WERI-Rb-1 (cell line): Measurements from ENCODE around the gene RASSF4.

ENCODE experiments used
- DNase-seq: peaks from one replicate; pipeline ENCODE4 v3.0.0-alpha.2; 2020
- H3K27ac ChIP-seq: fragments of 250-450 bp; sonication (Bioruptor Pico); 2 replicates; pipeline ENCODE4 v1.5.1; 2020; ENCODE audit warnings: mild to moderate bottlenecking, moderate library complexity
- H3K27me3 ChIP-seq: fragments of 250-450 bp; sonication (Bioruptor Pico); 2 replicates; pipeline ENCODE4 v1.5.1; 2021; ENCODE audit warnings: mild to moderate bottlenecking, low read depth, moderate library complexity; ENCODE audit not compliant: insufficient read depth, severe bottlenecking
- H3K36me3 ChIP-seq: fragments of 250-450 bp; sonication (Bioruptor Pico); 2 replicates; pipeline ENCODE4 v1.5.1; 2020; ENCODE audit warnings: mild to moderate bottlenecking, moderate library complexity
- H3K4me3 ChIP-seq: 2 replicates; pipeline ENCODE4 v1.5.1; 2011; ENCODE audit warnings: low read depth, mild to moderate bottlenecking, control low read depth, low read length
- H3K9me3 ChIP-seq: fragments of 250-450 bp; sonication (Bioruptor Pico); 2 replicates; pipeline ENCODE4 v1.5.1; 2021; ENCODE audit warnings: mild to moderate bottlenecking, moderate library complexity; ENCODE audit not compliant: severe bottlenecking
- TF ChIP-seq, protein P1 (sequence below): IDR thresholded peaks from 2 replicates; pipeline ENCODE4 v1.5.1; 2011; ENCODE audit warnings: low read depth, mild to moderate bottlenecking, control low read depth, inconsistent platforms, low read length

Gene RASSF4

DNA sequence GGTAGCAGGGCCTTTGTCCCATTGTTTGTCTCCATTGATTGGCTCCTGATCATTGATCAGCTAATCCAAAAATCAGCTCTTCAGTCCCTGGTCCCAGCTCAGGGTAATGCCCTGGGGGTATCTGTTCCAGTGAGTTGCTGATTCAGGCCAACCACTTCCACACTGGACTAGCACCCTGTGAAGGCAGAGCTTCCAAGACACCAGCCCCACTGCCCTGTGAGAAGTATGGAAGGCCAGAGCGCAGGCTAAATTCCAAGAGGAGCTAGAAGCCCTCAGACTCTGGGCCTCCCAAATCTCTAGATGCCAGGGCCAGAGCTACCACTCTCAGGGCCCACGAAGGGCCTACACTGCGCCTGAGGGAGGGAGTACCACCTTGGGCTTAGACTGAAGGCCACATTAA is 38.1 kb upstream of the RASSF4 start:
- Histone ChIP-seq H3K4me3 (no peak overlapping the region), H3K27me3 (no peaks in the 10 kb centered on the region), H3K27ac (no peak overlapping the region), H3K9me3 (no peaks in the 10 kb centered on the region), H3K36me3 (no peaks in the 10 kb centered on the region)
- TF ChIP-seq, protein P1, sequence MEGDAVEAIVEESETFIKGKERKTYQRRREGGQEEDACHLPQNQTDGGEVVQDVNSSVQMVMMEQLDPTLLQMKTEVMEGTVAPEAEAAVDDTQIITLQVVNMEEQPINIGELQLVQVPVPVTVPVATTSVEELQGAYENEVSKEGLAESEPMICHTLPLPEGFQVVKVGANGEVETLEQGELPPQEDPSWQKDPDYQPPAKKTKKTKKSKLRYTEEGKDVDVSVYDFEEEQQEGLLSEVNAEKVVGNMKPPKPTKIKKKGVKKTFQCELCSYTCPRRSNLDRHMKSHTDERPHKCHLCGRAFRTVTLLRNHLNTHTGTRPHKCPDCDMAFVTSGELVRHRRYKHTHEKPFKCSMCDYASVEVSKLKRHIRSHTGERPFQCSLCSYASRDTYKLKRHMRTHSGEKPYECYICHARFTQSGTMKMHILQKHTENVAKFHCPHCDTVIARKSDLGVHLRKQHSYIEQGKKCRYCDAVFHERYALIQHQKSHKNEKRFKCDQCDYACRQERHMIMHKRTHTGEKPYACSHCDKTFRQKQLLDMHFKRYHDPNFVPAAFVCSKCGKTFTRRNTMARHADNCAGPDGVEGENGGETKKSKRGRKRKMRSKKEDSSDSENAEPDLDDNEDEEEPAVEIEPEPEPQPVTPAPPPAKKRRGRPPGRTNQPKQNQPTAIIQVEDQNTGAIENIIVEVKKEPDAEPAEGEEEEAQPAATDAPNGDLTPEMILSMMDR = no peak
- no peak for DNase-seq

DNA sequence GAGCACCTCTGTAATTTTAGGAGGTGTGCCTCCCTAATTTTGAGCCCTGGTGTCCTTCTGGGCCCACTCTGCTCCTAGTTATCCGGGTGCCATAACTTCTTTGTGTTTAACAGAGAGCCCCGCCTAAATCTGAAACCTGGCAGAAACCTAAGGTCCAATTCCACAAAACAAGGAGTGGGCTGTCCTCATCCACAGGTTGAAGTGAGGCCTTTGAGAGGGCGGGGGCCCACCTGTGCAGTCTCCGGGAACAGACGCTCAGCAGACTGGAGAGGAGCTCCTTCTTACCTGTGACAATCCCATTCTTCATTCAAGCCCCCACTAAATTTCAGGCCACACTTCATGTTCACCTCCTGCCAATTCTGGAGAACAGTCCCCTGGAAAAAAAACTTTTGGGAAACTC is 37.6 kb upstream of the RASSF4 start:
- TF ChIP-seq, protein P1 = no peak
- no peaks in the 10 kb centered on the region for H3K27me3 ChIP-seq
- H3K36me3 ChIP-seq = no peaks in the 10 kb centered on the region
- no peak overlapping the region for H3K27ac ChIP-seq
- no peak for DNase-seq
- no peaks in the 10 kb centered on the region for H3K9me3 ChIP-seq
- H3K4me3 ChIP-seq = no peak overlapping the region

DNA sequence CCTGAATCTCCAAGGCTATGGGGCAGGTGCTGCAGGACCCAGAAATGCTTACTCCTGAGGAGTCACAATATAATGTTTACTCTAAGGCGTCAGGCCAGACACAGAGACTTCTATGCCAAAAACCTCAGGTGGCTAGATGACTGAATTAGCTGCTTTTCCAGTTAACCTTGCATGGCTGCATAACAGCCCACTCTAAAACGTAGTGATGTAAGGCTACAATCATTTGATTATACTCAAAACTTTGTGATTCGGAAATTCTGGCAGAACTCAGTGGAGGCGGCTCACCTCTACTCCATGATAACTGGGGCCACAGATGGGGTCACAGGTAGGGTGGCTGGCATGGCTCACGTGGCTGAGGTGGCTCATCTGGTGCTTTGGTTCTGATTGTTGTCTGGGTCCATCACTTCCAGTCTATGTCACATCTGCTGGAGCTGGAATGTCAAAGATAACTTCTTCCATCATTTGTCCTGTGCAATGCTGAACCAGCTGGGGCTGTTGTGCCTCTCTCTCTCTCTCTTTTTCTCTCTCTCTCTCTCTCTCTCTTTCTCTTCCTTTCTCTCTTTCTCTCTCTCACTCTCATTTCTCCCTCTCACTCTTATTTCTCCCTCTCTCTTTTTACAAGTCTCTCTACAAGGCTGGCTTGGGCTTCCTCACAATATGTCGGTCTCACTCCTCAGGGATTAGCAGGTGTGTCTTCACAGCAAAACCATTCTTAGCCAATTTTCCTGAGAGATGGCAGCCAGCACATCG is 36.6 kb upstream of the RASSF4 start:
- H3K36me3 ChIP-seq = no peaks in the 10 kb centered on the region
- no peaks in the 10 kb centered on the region for H3K9me3 ChIP-seq
- no peak for DNase-seq
- TF ChIP-seq, protein P1 = no peak
- H3K27me3 ChIP-seq = no peaks in the 10 kb centered on the region
- no peak overlapping the region for H3K4me3 ChIP-seq
- no peak overlapping the region for H3K27ac ChIP-seq

DNA sequence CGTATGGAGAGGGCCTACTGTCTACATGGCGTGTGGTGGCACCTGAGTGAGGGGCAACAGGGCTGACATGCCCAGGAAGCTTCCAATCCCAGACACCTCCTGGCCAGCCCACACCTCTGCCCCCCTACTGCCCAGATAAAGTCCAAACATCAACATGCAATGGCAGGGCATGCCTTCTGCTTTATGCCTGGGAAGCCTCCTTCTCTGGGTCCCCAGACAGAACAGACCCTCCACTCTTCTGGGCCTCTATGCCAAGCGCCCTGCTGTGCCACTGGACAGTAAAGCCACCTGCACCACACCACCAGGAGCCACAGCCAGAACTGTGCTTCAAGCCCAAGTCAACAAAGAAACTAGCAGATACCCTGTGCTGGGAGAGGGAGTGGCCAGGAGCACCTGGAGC is 36.0 kb upstream of the RASSF4 start:
- Histone ChIP-seq H3K4me3 (no peak overlapping the region), H3K9me3 (no peaks in the 10 kb centered on the region), H3K36me3 (no peaks in the 10 kb centered on the region), H3K27ac (no peak overlapping the region), H3K27me3 (no peaks in the 10 kb centered on the region)
- TF ChIP-seq, protein P1 = no peak
- no peak for DNase-seq

DNA sequence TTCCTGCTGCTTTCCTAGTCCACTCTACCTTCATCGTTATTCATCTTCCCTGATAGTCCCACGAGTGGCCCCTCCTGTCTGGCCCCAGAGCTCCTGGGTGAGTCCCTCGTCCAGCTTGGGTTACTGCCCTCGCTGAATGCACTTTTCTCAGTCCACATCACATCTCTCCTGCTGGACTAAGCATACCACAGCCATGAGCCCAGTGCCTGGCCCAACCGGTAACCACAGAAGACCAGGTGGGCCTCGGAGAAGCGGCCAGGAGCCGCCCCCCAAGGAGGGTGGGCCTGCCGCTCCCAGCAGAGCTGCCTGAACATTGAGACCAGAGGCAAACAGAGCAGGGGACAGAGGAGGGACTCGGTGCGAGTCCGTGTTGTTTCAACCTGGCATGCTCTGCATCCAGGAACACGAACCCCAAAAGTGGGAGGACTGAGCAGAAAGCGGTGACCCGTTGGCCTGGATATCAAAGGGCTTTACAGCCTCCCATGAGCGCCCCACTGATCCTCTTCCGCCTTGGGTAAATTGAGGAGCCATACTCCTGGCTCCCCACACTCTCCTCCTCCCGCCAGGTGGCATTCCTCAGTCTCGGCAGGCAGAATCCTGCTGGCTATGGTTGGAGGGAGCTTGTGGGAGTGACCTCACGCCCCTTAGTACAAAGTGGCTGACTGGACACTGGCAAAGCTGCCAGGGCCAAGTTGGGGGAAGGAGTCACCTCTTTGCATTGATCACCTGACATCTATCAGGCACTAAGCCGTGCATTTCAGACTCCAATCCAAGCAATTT is 35.2 kb upstream of the RASSF4 start:
- TF ChIP-seq, protein P1 = no peak
- no peak for DNase-seq
- Histone ChIP-seq H3K27me3 (no peaks in the 10 kb centered on the region), H3K27ac (no peak overlapping the region), H3K4me3 (no peak overlapping the region), H3K36me3 (no peaks in the 10 kb centered on the region), H3K9me3 (no peaks in the 10 kb centered on the region)
